ENCODE measurements around the gene CENPF.
"Not testable (repeated sequence)": the region's sequence is repeated elsewhere in the genome, so short reads cannot be mapped to it uniquely, and the experiment has no call there.

The CENPF gene

DNA sequence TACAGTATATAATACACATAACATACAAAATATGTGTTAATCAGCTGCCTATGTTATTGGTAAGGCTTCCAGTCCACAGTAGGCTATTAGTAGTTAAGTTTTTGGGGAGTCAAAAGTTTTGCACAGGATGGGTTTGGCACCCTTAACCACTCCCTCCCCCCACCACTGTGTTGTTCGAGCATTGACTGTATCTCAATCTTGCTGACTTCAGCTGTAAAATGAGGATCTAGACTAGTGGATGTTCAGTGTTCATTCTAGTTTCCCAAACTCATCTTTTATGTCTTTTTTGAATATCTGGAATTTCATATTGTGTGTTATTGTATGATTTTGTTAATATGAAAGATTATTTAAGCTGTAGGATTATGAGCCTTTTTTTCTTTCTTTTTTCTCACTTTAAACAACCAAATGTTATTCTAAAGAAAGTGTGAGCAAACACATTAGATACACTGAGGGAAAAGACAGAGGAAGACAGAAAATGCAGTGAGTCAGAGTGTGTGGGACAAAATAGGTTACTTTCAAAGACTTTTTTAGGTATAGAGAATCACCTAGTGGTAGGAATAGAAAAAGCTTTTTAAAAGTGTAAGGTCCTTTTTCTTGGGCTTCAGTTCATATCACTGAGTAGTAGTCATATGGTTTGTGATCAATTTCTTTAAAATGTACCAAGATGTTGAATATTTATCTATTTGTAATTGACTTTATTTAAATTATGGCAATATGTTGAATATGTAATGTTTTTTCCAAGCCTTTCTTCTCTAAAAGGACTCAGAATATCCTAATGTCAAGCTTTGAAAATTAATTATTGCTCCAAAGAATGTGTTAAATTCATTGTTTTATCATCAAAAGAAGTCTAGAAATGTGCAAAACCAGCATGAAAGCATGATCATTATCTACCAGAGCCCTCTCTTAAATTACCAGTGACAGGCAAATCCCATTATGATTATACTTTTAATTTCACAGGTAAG lies 17.9 kb upstream of the CENPF start:
- DNase-seq (ENCODE audit: insufficient read length), result no peak
- no peak for FAIRE-seq
- TF ChIP-seq TAF1 (IDR thresholded peaks at IDR 0.05; ENCODE audit: borderline replicate concordance, low read depth, low read length) (no peak), POLR2A (IDR thresholded peaks at IDR 0.05; ENCODE audit: low read depth, low read length) (no peak), POLR2AphosphoS5 (IDR thresholded peaks at IDR 0.05; ENCODE audit: low read depth, low read length) (no peak)

GRCh38 chr1:214586621-214587020 lies 16.4 kb upstream of the CENPF start:
- TF ChIP-seq POLR2AphosphoS5 (IDR thresholded peaks at IDR 0.05; ENCODE audit: low read depth, low read length) (no peak), TAF1 (IDR thresholded peaks at IDR 0.05; ENCODE audit: borderline replicate concordance, low read depth, low read length) (no peak)
- DNase-seq (ENCODE audit: insufficient read length) (no peak), FAIRE-seq (no peak)

GRCh38 chr1:214587165-214587564 lies 15.8 kb upstream of the CENPF start:
- DNase-seq (ENCODE audit: insufficient read length) (no peak), FAIRE-seq (no peak)
- TF ChIP-seq POLR2A (IDR thresholded peaks at IDR 0.05; ENCODE audit: low read depth, low read length) (no peak), POLR2AphosphoS5 (IDR thresholded peaks at IDR 0.05; ENCODE audit: low read depth, low read length) (no peak)

- DNase-seq (ENCODE audit: insufficient read length) (no peak), FAIRE-seq (no peak)
- TF ChIP-seq POLR2A (IDR thresholded peaks at IDR 0.05; ENCODE audit: low read depth, low read length) (no peak), TAF1 (IDR thresholded peaks at IDR 0.05; ENCODE audit: borderline replicate concordance, low read depth, low read length) (no peak), POLR2AphosphoS5 (IDR thresholded peaks at IDR 0.05; ENCODE audit: low read depth, low read length) (no peak)
Observed at GRCh38 chr1:214588963-214589597, 13.9 kb upstream of the CENPF start.

GRCh38 chr1:214590696-214591095 lies 12.3 kb upstream of the CENPF start:
- TF ChIP-seq POLR2AphosphoS5 (IDR thresholded peaks at IDR 0.05; ENCODE audit: low read depth, low read length), result no peak
- no peak for TF ChIP-seq TAF1 (IDR thresholded peaks at IDR 0.05; ENCODE audit: borderline replicate concordance, low read depth, low read length)
- no peak for TF ChIP-seq POLR2A (IDR thresholded peaks at IDR 0.05; ENCODE audit: low read depth, low read length)
- no peak for FAIRE-seq
- no peak for DNase-seq (ENCODE audit: insufficient read length)

DNA sequence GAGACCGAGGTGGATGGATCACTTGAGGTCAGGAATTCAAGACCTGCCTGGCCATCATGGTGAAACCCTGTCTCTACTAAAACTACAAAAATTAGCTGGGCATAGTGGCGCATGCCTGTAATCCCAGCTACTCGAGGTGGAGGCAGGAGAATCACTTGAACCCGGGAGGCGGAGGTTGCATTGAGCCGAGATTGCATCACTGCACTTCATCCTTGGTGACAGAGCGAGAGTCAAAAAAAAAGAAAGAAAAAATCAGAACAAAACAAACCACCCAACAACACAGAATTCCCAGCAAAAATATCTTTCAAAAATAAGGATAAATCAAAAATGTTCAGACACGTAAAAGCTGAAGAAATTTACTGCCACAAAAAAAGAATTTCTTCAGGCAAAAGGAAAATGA lies 11.1 kb upstream of the CENPF start:
- FAIRE-seq; DNase-seq (ENCODE audit: insufficient read length): not testable (repeated sequence)

- DNase-seq (ENCODE audit: insufficient read length) (no peak), FAIRE-seq (no peak)
- TF ChIP-seq TAF1 (IDR thresholded peaks at IDR 0.05; ENCODE audit: borderline replicate concordance, low read depth, low read length), result no peak
- no peak for TF ChIP-seq POLR2AphosphoS5 (IDR thresholded peaks at IDR 0.05; ENCODE audit: low read depth, low read length)
- no peak for TF ChIP-seq POLR2A (IDR thresholded peaks at IDR 0.05; ENCODE audit: low read depth, low read length)
Observed at GRCh38 chr1:214593158-214593557, 9.8 kb upstream of the CENPF start.

DNA sequence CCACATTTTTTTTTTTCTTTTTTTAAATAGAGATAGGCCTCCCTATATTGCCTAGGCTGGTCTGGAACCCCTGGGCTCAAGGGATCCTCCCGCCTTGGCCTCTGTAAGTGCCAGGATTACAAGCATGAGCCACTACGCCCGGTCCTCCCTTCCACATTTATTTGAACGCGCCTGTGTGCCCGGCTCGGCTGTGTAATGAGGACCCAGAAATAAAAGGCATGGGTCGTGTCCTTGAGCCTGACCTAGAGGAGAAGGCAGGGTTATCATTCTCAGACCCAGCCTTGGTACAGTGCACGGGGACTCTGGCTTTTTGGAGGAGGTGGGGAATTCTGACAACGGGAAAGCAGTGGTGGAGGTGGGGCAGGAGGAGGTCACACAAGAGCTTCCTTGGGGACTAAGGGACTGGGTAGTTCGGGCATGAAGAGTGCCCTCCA lies 841 bp downstream of the CENPF start:
- DNase-seq (ENCODE audit: insufficient read length), result peak; percentile 14
- peak; percentile 54 for FAIRE-seq

DNA sequence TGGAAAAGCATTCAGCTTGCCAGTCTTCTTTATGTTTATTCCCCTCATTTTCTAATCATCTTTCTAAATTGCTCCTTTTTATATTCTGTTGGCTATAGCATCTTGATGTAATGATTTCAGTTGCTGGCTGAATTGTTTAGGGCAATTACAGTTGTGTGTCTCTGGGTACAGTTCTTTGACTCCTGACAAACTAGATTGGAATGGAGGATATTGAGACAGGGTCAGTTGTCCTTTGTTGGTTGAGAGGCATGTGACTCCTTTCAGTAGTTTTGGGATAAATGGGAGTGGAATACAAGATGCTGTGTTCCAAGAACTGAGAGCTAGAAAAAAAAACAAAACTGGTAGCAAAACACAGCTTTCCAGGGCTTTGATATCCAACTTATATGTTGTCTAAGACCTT lies 1.5 kb downstream of the CENPF start:
- no peak for TF ChIP-seq POLR2AphosphoS5 (IDR thresholded peaks at IDR 0.05; ENCODE audit: low read depth, low read length)
- TF ChIP-seq TAF1 (IDR thresholded peaks at IDR 0.05; ENCODE audit: borderline replicate concordance, low read depth, low read length), result no peak
- TF ChIP-seq POLR2A (IDR thresholded peaks at IDR 0.05; ENCODE audit: low read depth, low read length), result no peak
- DNase-seq (ENCODE audit: insufficient read length) (no peak), FAIRE-seq (no peak)

More for the DNA sequence above, 841 bp downstream of the CENPF start:
- TF ChIP-seq POLR2AphosphoS5 (IDR thresholded peaks at IDR 0.05; ENCODE audit: low read depth, low read length), result no peak
- no peak for TF ChIP-seq POLR2A (IDR thresholded peaks at IDR 0.05; ENCODE audit: low read depth, low read length)
- TF ChIP-seq TAF1 (IDR thresholded peaks at IDR 0.05; ENCODE audit: borderline replicate concordance, low read depth, low read length), result no peak

- not testable (repeated sequence) for DNase-seq (ENCODE audit: insufficient read length); FAIRE-seq
Observed at GRCh38 chr1:214605484-214605883, 2.5 kb downstream of the CENPF start.

- not testable (repeated sequence) for FAIRE-seq; DNase-seq (ENCODE audit: insufficient read length)
Observed at GRCh38 chr1:214605933-214606925, 3.2 kb downstream of the CENPF start.

DNA sequence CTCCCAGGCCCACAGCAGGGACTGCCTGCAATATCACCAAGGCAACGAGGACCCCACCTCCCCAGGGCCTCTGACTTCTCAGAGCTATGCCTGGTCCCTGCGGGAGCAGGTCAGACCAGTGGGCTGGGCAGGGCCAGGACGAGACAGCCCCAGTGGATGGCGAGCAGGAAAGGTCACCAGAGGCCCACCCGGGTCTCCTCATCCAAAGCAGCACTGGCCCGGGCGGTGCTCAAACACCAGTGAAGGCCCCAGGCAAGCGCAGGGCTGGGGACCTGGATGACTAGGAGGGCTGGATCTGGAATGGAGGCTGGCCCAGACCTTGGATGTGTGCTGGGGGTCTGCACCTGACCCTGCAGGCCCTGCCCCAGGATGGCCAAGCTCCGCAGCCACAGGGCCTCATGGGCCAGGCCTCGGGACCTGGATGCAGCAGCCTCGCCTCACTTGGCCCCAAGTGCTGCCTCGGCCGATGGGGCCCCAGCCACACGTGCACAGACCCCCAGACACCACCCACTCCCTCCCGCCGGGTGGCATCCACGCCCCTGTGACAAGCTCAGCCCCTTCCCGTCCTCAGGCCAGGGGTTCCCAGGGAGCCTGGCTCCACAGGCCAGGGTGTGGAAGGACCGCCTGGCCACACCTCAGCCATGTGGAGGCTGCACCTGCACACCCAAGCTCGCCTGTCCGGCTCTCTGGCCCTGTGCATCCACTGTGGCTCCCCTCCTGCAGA lies 4.7 kb downstream of the CENPF start:
- not testable (repeated sequence) for DNase-seq (ENCODE audit: insufficient read length); FAIRE-seq

GRCh38 chr1:214608216-214608783 lies 5.3 kb downstream of the CENPF start:
- FAIRE-seq; DNase-seq (ENCODE audit: insufficient read length): not testable (repeated sequence)

DNA sequence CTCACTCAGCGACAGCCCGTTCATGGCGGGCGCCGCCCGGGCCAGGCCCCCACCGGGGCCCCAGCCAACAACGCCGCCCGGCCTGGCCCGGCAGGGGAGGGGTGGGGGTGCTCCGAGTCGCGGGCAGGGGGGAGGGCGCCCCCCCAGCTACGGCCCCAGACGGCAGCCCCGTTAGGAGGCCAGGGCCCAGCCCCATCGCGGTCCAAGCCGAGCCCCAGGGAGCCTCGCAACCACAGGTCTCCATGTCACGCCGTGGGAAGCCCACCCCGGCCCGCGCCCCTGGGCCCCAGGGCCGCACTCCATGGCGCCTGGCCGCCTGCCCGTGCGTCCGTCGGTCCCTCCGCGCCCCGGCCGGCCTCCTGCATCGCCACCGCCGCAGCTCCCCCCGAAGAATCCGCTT lies 5.8 kb downstream of the CENPF start:
- not testable (repeated sequence) for FAIRE-seq; DNase-seq (ENCODE audit: insufficient read length)
